ENCODE measurements around the gene ZMIZ1. TPM values are rescaled to one million over a fixed set of nuclear protein-coding genes. Genes with fewer than 3 reads are reported as not detected.

The ZMIZ1 gene
- 26.6 and 30.0 TPM in 2 replicates for total RNA-seq

DNA sequence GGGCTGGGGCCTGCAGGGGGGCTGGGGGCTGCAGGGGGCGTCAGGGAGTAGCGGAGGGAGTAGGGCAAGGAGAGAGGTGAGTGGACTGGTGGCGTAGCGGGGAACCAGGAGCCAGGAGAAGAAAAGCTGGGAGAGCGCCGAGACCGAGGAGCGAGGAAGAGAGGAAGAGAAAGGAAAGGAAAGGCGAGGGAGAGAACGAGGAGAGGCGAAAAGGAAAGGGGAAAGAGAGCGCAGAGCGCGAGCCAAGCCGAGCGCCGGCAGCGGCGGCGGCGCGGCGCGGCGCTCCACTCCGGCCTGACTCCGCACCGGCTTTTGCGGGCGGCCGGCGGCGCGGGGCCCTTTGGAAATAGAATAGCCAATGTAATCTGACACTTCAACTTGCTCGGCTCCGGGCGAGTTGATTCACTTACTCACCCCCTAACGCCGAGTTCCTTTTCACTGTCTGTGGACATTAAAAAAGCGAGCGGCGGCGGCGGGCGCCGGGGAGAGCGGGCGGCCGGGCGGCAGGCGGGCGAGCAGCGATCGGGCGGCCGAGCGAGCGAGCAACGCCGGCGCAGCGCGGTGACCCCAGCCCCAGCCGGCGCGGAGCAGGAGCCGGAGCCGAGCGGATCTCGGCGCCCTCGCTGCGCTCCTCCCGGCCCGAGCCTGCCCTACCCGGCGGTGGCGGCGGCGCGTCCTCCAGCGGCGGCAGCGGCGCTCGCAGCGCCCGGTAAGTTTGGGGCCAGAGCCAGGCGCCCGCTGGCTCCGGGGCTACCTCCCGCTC, at the start of gene ZMIZ1:
ZMIZ1 (plus strand) TSS at position 405 of the 763 bp plus-strand sequence. CDS start 132,667 bp downstream, outside the sequence.

GRCh38 chr10:79347226-79347893, 278.6 kb downstream of the ZMIZ1 start, which contains the start of gene PPIF:
Gene PPIF, plus strand, starts transcription at chr10:79347469. Its CDS starts 80 bp downstream, at chr10:79347549.

